Gastrocnemius medialis (tissue), 4 donors: ENCODE results near the gene NECAB3.

Experiments used
- POLR2A ChIP-seq, 2 donors: fragments of 450-650 bp; IDR thresholded peaks; one replicate each; pipeline ENCODE4 v1.6.1; 2017; ENCODE audit warnings: antibody characterized with exemption in 2 of 2, mild to moderate bottlenecking in 2 of 2, moderate library complexity in 2 of 2
- TF ChIP-seq, protein P1 (sequence below), 5 experiments: fragments of 450-650 bp in 3 of 5; fragments of 200-600 bp in 2 of 5; sonication (generic) in 2 of 5; IDR thresholded peaks in 4 of 5; conservative IDR thresholded peaks in 1 of 5; 1 replicate in 4 of 5; 2 replicates in 1 of 5; pipeline ENCODE4 v1.5.1; 2016 to 2019; ENCODE audit warnings: antibody characterized with exemption in 5 of 5, mild to moderate bottlenecking in 3 of 5, moderate library complexity in 3 of 5

DNA sequence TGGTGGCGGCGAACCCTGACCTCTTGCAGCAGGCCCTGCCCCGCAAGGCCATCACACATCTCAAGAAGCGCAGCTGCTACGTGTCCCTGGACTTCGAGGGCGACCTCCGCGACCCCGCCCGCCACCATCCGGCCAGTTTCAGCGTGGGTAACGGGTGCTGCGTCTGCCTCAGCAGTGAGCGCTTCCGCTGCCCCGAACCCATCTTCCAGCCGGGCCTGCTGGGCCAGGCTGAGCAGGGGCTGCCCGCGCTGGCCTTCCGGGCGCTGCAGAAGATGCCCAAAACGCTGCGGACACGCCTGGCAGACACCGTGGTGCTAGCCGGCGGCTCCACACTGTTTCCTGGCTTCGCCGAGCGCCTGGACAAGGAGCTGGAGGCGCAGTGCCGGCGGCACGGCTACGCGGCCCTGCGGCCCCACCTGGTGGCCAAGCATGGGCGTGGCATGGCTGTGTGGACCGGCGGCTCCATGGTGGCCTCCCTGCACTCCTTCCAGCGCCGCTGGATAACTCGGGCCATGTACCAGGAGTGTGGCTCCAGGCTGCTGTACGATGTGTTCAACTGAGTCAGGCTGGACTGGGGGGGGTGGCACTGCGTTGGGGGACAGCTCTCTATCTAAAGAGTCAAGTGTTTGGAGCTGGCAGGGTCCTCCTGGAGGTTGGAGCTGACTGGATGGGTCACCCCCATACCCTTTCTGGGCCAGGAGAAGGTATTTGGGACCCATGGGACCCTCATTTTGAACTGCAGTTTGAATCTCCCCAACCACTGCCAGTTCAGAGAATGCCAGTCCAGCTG lies 6.4 kb downstream of the NECAB3 start:
- TF ChIP-seq, protein P1, sequence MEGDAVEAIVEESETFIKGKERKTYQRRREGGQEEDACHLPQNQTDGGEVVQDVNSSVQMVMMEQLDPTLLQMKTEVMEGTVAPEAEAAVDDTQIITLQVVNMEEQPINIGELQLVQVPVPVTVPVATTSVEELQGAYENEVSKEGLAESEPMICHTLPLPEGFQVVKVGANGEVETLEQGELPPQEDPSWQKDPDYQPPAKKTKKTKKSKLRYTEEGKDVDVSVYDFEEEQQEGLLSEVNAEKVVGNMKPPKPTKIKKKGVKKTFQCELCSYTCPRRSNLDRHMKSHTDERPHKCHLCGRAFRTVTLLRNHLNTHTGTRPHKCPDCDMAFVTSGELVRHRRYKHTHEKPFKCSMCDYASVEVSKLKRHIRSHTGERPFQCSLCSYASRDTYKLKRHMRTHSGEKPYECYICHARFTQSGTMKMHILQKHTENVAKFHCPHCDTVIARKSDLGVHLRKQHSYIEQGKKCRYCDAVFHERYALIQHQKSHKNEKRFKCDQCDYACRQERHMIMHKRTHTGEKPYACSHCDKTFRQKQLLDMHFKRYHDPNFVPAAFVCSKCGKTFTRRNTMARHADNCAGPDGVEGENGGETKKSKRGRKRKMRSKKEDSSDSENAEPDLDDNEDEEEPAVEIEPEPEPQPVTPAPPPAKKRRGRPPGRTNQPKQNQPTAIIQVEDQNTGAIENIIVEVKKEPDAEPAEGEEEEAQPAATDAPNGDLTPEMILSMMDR (IDR thresholded peaks at IDR 0.05 in 4 of 5, conservative IDR thresholded peaks at IDR 0.05 in 1 of 5): peak; percentile 91 to 99 (median 95)
- no peak for TF ChIP-seq POLR2A (IDR thresholded peaks at IDR 0.05)
